GM13977 (cell line): Measurements from ENCODE around the gene BCO2.

Source experiments
- DNase-seq: peaks from one replicate; pipeline ENCODE4 v3.0.0; 2012; ENCODE audit warnings: low spot score
- in situ Hi-C: fragments of 300-500 bp; cut with MboI; formaldehyde crosslinking; loops from one replicate; pipeline ENCODE4 v1.12.0; 2022; ENCODE audit warnings: low sequenced_read_pairs, low pct_unique_long_range_greater_than_20kb, mixed read lengths, inconsistent platforms; ENCODE audit not compliant: unreplicated experiment
- TF ChIP-seq, protein P1 (sequence below): IDR thresholded peaks from 2 replicates; pipeline ENCODE4 v1.5.1; 2012; ENCODE audit warnings: mild to moderate bottlenecking, control low read depth; ENCODE audit not compliant: insufficient read depth; ENCODE audit errors: extremely low read depth, missing control alignments

The BCO2 gene

DNA sequence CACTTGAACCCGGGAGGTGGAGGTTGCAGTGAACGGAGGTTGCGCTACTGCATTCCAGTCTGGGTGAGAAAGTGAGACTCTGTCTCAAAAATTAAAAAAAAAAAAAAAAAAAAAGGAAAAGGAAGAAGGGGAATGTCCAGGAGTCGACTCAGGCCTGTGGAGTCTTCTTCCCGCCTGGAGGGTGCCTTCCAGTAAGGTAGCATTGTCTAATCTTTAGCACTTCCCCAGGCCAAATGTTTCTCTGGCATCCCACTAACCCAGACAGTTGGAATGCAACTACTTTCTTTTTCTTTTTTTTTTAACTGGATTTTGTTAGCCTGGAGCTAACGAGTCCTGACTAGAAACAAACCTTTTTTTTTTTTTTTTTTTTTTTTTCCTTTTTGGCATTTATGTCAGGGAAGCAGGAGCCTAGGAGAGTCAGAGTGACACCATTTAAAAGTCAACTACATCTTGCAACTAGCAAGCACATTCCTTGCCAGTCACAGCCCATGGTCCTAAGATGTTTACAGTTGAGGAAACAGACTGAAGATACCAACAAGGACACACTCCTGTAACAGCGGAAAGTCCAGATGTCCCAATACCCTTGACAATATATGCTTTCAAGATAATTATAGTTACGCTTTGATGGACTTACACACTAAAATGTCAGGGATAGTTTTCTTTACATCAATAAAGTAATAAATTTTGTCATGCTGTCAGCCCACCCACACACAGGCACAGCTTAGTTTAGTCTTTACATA lies 74.7 kb downstream of the BCO2 start:
- in situ Hi-C loops, result no loop called here
- DNase-seq, result no peak
- TF ChIP-seq, protein P1, sequence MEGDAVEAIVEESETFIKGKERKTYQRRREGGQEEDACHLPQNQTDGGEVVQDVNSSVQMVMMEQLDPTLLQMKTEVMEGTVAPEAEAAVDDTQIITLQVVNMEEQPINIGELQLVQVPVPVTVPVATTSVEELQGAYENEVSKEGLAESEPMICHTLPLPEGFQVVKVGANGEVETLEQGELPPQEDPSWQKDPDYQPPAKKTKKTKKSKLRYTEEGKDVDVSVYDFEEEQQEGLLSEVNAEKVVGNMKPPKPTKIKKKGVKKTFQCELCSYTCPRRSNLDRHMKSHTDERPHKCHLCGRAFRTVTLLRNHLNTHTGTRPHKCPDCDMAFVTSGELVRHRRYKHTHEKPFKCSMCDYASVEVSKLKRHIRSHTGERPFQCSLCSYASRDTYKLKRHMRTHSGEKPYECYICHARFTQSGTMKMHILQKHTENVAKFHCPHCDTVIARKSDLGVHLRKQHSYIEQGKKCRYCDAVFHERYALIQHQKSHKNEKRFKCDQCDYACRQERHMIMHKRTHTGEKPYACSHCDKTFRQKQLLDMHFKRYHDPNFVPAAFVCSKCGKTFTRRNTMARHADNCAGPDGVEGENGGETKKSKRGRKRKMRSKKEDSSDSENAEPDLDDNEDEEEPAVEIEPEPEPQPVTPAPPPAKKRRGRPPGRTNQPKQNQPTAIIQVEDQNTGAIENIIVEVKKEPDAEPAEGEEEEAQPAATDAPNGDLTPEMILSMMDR, result no peak

DNA sequence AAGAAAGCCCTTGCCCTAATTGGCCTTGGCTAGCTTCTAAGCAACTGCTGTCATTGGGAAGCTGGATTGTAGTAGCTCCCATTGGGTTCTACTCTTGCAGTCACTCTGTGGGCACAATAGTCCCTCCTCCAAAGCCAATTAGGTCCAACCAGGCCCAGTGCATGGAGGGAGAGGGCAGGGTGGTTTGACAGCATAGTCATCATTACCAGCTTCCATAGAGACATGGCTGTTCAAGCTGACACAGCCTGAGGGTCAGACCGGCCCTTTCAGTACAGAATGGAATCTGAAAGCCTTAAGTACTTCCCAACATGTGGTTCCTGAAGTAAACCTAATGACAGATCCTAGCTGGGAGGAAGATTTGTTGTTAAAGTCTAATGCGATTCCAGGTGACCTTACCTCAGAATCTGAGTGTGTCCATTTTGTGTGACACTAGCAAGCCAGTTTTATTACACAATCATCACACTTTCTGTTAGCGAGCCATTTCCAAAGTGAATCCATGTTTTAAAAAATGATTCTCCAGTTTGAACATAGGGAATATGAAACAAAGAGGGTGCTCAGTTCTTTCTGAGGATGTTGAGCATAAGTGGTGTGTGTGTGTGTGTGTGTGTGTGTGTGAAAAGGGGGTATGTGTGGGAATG lies 78.4 kb downstream of the BCO2 start:
- DNase-seq, result no peak
- TF ChIP-seq, protein P1, result no peak
- in situ Hi-C loops, result no loop called here

DNA sequence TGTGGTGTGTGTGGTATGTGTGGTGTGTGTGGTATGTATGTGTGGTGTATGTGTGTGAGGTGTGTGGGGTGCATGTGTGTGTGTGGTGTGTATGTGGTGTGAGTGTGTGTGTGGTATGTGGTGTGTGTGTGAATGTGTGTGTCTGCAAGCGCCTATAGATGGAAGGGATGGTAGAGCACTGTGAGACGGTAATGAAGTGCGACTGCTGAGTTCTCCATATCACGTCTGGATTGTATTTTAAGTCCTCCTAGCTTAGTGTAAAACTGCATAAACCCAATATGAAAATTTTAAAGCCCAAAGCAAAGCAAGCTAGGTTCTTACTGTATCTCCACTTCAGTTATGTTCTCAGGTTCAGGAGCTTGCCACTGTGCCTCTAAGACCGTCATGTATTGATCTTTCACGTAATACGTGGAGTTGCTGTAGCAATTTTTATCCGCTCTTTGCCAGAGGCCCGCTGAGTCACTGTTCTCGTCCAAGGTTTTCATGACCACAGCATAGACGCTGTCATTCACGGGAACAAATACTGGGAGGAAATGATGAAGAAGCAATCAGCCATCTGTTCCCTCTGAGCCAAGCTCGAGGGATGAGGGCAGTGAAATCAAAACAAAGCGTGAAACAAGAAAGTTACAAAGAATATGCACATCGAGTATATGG lies 79.9 kb downstream of the BCO2 start:
- TF ChIP-seq, protein P1, result no peak
- DNase-seq, result no peak
- in situ Hi-C loops, result no loop called here

DNA sequence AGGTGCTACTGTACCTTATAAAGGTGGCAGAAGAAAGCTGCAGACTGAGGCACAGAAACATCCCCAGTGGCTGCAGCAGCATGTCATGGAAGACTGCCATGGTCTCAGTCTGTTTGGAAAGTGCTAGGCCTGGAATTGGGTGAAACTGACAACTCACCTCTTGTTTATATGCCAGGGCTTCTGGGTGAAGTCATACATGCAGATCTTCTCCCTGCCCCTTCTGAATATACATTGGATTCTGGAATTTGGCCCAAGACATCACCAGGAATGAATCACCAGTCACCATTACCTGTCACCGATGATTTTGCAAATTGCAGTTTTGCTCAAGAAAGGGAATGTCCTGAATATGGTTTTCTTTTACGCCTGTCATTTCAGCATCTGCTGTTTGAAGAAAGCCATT lies 85.2 kb downstream of the BCO2 start, which contains the start of gene PLET1:
Gene PLET1, minus strand, starts transcription at position 371 of the 400 bp plus-strand sequence. Its CDS starts 271 bp downstream, at position 100.
- no peak for DNase-seq
- in situ Hi-C loops, result no loop called here
- TF ChIP-seq, protein P1, result no peak

DNA sequence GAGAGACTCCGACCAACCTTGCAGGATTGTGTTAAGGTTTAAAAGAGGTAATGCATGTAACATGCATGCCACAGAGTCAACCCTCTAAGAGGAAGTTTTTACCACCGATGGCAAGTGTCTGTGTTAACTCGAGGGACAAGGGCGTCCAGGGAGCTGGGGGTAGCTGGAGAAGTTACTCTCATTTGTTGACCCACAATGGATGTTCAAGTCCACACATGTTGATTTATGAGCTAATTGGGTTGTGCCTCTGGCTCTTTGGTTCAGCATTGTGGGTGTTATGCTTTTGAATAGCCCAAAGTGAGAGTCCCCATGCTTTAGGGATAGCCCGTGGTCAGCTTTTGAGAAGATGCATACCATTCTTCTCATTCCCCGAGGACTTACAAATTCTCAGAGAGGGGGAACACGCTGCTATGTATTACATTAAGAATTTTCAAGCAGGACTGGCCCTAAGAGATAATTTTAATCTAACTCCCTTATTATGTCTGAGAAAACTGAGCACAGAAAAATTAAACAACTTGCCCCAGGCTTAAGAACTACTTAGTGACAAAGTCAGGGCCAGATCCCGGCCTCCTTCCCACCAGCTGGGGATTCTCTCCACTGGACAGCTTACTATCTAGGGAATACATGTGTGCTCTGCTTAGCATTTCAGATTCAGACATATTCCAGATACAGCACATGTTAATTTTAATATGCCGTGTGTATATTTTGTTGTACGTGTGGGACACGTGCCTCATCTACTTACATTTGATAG lies 90.5 kb downstream of the BCO2 start:
- in situ Hi-C loops, result no loop called here
- TF ChIP-seq, protein P1, result no peak
- DNase-seq, result no peak

DNA sequence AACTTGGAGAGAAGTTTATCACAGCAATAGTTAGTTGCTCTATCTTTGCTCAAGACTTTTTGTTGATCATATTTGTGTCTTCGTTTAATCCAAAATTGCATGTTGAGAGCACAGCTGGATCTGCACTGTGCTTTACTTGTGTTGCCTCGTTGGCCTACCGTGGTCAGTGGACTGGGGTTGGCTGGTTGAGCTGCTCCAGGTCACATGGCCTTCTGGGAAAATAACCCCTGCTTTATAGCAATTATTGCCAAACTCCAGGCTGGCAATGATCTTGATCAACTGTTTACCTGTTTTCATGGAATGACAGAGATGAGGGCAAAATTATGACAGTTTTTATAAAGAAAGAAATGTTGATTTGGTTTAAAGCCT lies 91.1 kb downstream of the BCO2 start:
- in situ Hi-C loops, result no loop called here
- TF ChIP-seq, protein P1, result no peak
- no peak for DNase-seq
